Stromal cell of bone marrow (primary cell): ENCODE data around the gene SVOP.
"Not testable (repeated sequence)": the region's sequence is repeated elsewhere in the genome, so short reads cannot be mapped to it uniquely, and the experiment has no call there.

Experiments used
- DNase-seq: peaks from one replicate; pipeline ENCODE4 v3.0.0-alpha.2; 2012; ENCODE audit warnings: low read depth

The SVOP gene

GRCh38 chr12:109020796-109021380 is at the start of gene SVOP:
Gene SVOP, minus strand, starts transcription at chr12:109021068. Its CDS starts 200 bp downstream, at chr12:109020868.
- DNase-seq = peak; percentile 39

- no peak for DNase-seq
These were observed 48.7 kb upstream of the SVOP start for GRCh38 chr12:109069307-109070271.

GRCh38 chr12:109065853-109066193 is 45.0 kb upstream of the SVOP start:
- no peak for DNase-seq

- no peak for DNase-seq
These were observed 44.4 kb upstream of the SVOP start for GRCh38 chr12:109065154-109065852.

- DNase-seq = no peak
These were observed 43.3 kb upstream of the SVOP start for GRCh38 chr12:109064143-109064542.

- DNase-seq = no peak
These were observed 37.9 kb upstream of the SVOP start for GRCh38 chr12:109058773-109059172.

- no peak for DNase-seq
These were observed 36.5 kb upstream of the SVOP start for GRCh38 chr12:109057376-109057775.

GRCh38 chr12:109056891-109057290 is 36.0 kb upstream of the SVOP start:
- DNase-seq = no peak

- DNase-seq = no peak
These were observed 33.7 kb upstream of the SVOP start for GRCh38 chr12:109054520-109054919.

- not testable (repeated sequence) for DNase-seq
These were observed 33.3 kb upstream of the SVOP start for GRCh38 chr12:109054124-109054513.

- DNase-seq = no peak
These were observed 32.7 kb upstream of the SVOP start for GRCh38 chr12:109053382-109054123.

- peak; percentile 65 for DNase-seq
These were observed 31.8 kb upstream of the SVOP start, which contains the start of gene USP30 for GRCh38 chr12:109052414-109053323. Gene USP30, plus strand, starts transcription at chr12:109052576. Its CDS starts 103 bp downstream, at chr12:109052679.

GRCh38 chr12:109052097-109052413 is 31.2 kb upstream of the SVOP start:
- no peak for DNase-seq

- DNase-seq = not testable (repeated sequence)
These were observed 28.9 kb upstream of the SVOP start for GRCh38 chr12:109049794-109050193.

- DNase-seq = not testable (repeated sequence)
These were observed 27.8 kb upstream of the SVOP start for GRCh38 chr12:109048706-109049105.

GRCh38 chr12:109047081-109047805 is 26.4 kb upstream of the SVOP start:
- no peak for DNase-seq

GRCh38 chr12:109044241-109044640 is 23.4 kb upstream of the SVOP start:
- DNase-seq = no peak

- no peak for DNase-seq
These were observed 16.1 kb upstream of the SVOP start for GRCh38 chr12:109036975-109037374.

GRCh38 chr12:109033239-109034196 is 12.7 kb upstream of the SVOP start:
- no peak for DNase-seq
